MM.1S (cell line): Measurements from ENCODE around the gene SORCS2.

Experiments
- DNase-seq: peaks from one replicate; pipeline ENCODE4 v3.0.0-alpha.2; 2015
- H2AFZ ChIP-seq: fragments of 300-600 bp; sonication (generic); 2 replicates; pipeline ENCODE4 v1.6.0; 2016; ENCODE audit warnings: antibody characterized with exemption, low read length
- H3F3A ChIP-seq: fragments of 300-600 bp; sonication (generic); 2 replicates; pipeline ENCODE4 v1.6.1; 2016; ENCODE audit warnings: mild to moderate bottlenecking, antibody characterized with exemption, low read length, moderate library complexity, mixed read lengths; ENCODE audit not compliant: insufficient read depth
- H3K27ac ChIP-seq: fragments of 300-600 bp; sonication (generic); 2 replicates; pipeline ENCODE4 v1.5.1; 2016; ENCODE audit warnings: mild to moderate bottlenecking, low read length
- H3K27me3 ChIP-seq: fragments of 300-600 bp; sonication (generic); replicated peaks from 2 replicates; pipeline ENCODE4 v1.6.0; 2016; ENCODE audit warnings: low read length; ENCODE audit not compliant: insufficient read depth
- H3K36me3 ChIP-seq: fragments of 300-600 bp; sonication (generic); replicated peaks from 2 replicates; pipeline ENCODE4 v1.6.1; 2016; ENCODE audit warnings: mild to moderate bottlenecking, low read length, mixed read lengths; ENCODE audit not compliant: insufficient read depth
- H3K4me1 ChIP-seq: fragments of 300-600 bp; sonication (generic); 2 replicates; pipeline ENCODE4 v1.6.1; 2016; ENCODE audit warnings: low read length, mixed read lengths
- H3K4me2 ChIP-seq: fragments of 300-600 bp; sonication (generic); 2 replicates; pipeline ENCODE4 v1.6.0; 2016; ENCODE audit warnings: low read depth, low read length
- H3K4me3 ChIP-seq: fragments of 300-600 bp; sonication (generic); 2 replicates; pipeline ENCODE4 v1.5.1; 2016; ENCODE audit warnings: low read length, mixed read lengths
- H3K79me2 ChIP-seq: fragments of 300-600 bp; sonication (generic); 2 replicates; pipeline ENCODE4 v1.6.1; 2016; ENCODE audit warnings: mixed run types, low read length, mixed read lengths
- H3K9ac ChIP-seq: fragments of 300-600 bp; sonication (generic); 2 replicates; pipeline ENCODE4 v1.6.1; 2016; ENCODE audit warnings: low read length, mixed read lengths
- H3K9me2 ChIP-seq: fragments of 300-600 bp; sonication (generic); replicated peaks from 2 replicates; pipeline ENCODE4 v1.6.1; 2016; ENCODE audit warnings: mild to moderate bottlenecking, low read length, mixed read lengths; ENCODE audit not compliant: insufficient read depth
- H3K9me3 ChIP-seq: fragments of 300-600 bp; sonication (generic); replicated peaks from 2 replicates; pipeline ENCODE4 v1.6.1; 2016; ENCODE audit warnings: mild to moderate bottlenecking, low read length, mixed read lengths; ENCODE audit not compliant: insufficient read depth
- H4K20me1 ChIP-seq: fragments of 300-600 bp; sonication (generic); 2 replicates; pipeline ENCODE4 v1.6.1; 2016; ENCODE audit warnings: mild to moderate bottlenecking, low read length, moderate library complexity, mixed read lengths; ENCODE audit not compliant: insufficient read depth
- CTCF ChIP-seq: fragments of 300-600 bp; sonication (generic); IDR thresholded peaks from 2 replicates; pipeline ENCODE4 v1.5.1; 2016; ENCODE audit warnings: antibody characterized with exemption, low read length, mixed read lengths
- EZH2 ChIP-seq: fragments of 300-600 bp; sonication (generic); optimal IDR thresholded peaks from 2 replicates; pipeline ENCODE3; 2017; ENCODE audit warnings: low read depth, mild to moderate bottlenecking, antibody characterized with exemption, low read length, mixed read lengths
- EZH2phosphoT487 ChIP-seq: fragments of 300-600 bp; sonication (generic); IDR thresholded peaks from 2 replicates; pipeline ENCODE4 v1.6.1; 2018; ENCODE audit warnings: antibody characterized with exemption, low read length

SORCS2 gene

GRCh38 chr4:7204656-7205387, 12.5 kb downstream of the SORCS2 start:
- Histone ChIP-seq H4K20me1 (no peaks in the 10 kb centered on the region), H3F3A (no peaks in the 10 kb centered on the region), H3K9ac (no peak overlapping the region), H3K4me1 (no peaks in the 10 kb centered on the region), H2AFZ (no peak overlapping the region), H3K27me3 (peaks cover 99% of the 10 kb centered on the region), H3K9me3 (no peaks in the 10 kb centered on the region), H3K9me2 (no peaks in the 10 kb centered on the region), H3K36me3 (no peaks in the 10 kb centered on the region), H3K4me2 (no peak overlapping the region), H3K79me2 (no peaks in the 10 kb centered on the region), H3K4me3 (no peak overlapping the region), H3K27ac (no peak overlapping the region)
- no peak for DNase-seq
- TF ChIP-seq CTCF (no peak), EZH2 (no peak), EZH2phosphoT487 (no peak)

GRCh38 chr4:7206385-7206784, 14.0 kb downstream of the SORCS2 start:
- Histone ChIP-seq H3K9me3 (no peaks in the 10 kb centered on the region), H3K36me3 (no peaks in the 10 kb centered on the region), H3K4me1 (no peaks in the 10 kb centered on the region), H3K4me2 (no peak overlapping the region), H3K27me3 (peaks cover 97% of the 10 kb centered on the region), H2AFZ (no peak overlapping the region), H3K9ac (no peak overlapping the region), H3K4me3 (no peak overlapping the region), H3K9me2 (no peaks in the 10 kb centered on the region), H3K79me2 (no peaks in the 10 kb centered on the region), H4K20me1 (no peaks in the 10 kb centered on the region), H3K27ac (no peak overlapping the region), H3F3A (no peaks in the 10 kb centered on the region)
- TF ChIP-seq EZH2phosphoT487 (no peak), CTCF (no peak), EZH2 (no peak)
- DNase-seq: no peak

- H3F3A ChIP-seq: no peaks in the 10 kb centered on the region
- H3K9ac ChIP-seq: no peak overlapping the region
- no peaks in the 10 kb centered on the region for H3K79me2 ChIP-seq
- no peaks in the 10 kb centered on the region for H3K4me1 ChIP-seq
- no peaks in the 10 kb centered on the region for H4K20me1 ChIP-seq
- no peak overlapping the region for H3K27ac ChIP-seq
- no peaks in the 10 kb centered on the region for H3K9me3 ChIP-seq
- no peak for DNase-seq
- no peaks in the 10 kb centered on the region for H3K36me3 ChIP-seq
- no peak overlapping the region for H3K4me2 ChIP-seq
- H3K9me2 ChIP-seq: no peaks in the 10 kb centered on the region
- H3K4me3 ChIP-seq: no peak overlapping the region
- TF ChIP-seq EZH2 (no peak), CTCF (no peak), EZH2phosphoT487 (no peak)
- H2AFZ ChIP-seq: no peak overlapping the region
- H3K27me3 ChIP-seq: peaks cover 96% of the 10 kb centered on the region
Observed at GRCh38 chr4:7206911-7207567, 14.7 kb downstream of the SORCS2 start.
